Transverse colon (tissue), 4 donors: Measurements from ENCODE around the gene PUM2.
A peak's percentile ranks its signal among the peaks of the same experiment; 100 is the strongest.

ENCODE experiments used
- CTCF ChIP-seq, 5 experiments: fragments of 200-600 bp in 3 of 5; fragments of 450-650 bp in 2 of 5; sonication (generic) in 3 of 5; IDR thresholded peaks; 1 replicate in 2 of 5; 2 replicates in 3 of 5; pipeline ENCODE4 v1.5.1; 2016 to 2017; ENCODE audit warnings: antibody characterized with exemption in 5 of 5, inconsistent platforms in 3 of 5, mild to moderate bottlenecking in 2 of 5, moderate library complexity in 1 of 5
- EP300 ChIP-seq: sonication (generic); formaldehyde crosslinking; IDR thresholded peaks from one replicate; pipeline ENCODE4 v1.6.1; 2017; ENCODE audit warnings: antibody characterized with exemption, low read depth
- POLR2A ChIP-seq: fragments of 450-650 bp; IDR thresholded peaks from one replicate; pipeline ENCODE4 v1.6.1; 2016; ENCODE audit warnings: antibody characterized with exemption, mild to moderate bottlenecking, moderate library complexity
- POLR2AphosphoS5 ChIP-seq, 3 donors: sonication (generic); formaldehyde crosslinking; IDR thresholded peaks; one replicate each; pipeline ENCODE4 v1.6.1; 2016; ENCODE audit warnings: antibody characterized with exemption in 3 of 3

- TF ChIP-seq POLR2A (peak; percentile 63), CTCF (IDR thresholded peaks at IDR 0.05) (peak; percentile 36 to 77 (median 58)), EP300 (peak; percentile 3), POLR2AphosphoS5 (IDR thresholded peaks at IDR 0.05) (peak in 2 of 3 donors; percentile 57 to 69)
Observed at GRCh38 chr2:20225294-20226151, 125.1 kb downstream of the PUM2 start.
